ENCODE results near the gene LINGO4.

The LINGO4 gene

DNA sequence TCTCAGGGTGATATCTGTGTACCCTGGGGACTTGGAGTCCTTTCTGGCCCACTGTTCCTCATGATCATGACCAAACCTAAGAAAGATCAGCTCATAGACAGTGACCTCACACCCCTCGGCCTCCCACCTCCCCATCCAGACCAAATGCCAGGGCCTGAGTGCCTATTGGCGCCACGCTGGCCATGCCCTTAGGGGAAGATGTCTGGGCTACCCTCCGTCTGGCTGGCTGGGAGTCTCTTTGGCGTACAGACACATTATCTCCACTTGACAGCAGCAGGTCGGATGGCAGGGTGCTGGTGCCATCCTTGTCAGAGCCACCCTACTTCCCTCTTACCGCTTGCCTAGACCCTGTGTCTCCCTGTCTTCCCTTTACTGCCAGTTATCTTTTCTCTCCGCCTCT lies 18.0 kb upstream of the LINGO4 start:
- Histone ChIP-seq H3K36me3 (no peaks in the 10 kb centered on the region), H3K27me3 (peaks cover 0 to 23% of the 10 kb centered on the region in 2 donors), H3K4me3 (no peak overlapping the region), H3K4me1 (peaks cover 0 to 3% (median 0%) of the 10 kb centered on the region in 4 donors), H3K9me3 (no peaks in the 10 kb centered on the region), H3K27ac (no peak overlapping the region)
- no peak for DNase-seq
- TF ChIP-seq, protein P1, sequence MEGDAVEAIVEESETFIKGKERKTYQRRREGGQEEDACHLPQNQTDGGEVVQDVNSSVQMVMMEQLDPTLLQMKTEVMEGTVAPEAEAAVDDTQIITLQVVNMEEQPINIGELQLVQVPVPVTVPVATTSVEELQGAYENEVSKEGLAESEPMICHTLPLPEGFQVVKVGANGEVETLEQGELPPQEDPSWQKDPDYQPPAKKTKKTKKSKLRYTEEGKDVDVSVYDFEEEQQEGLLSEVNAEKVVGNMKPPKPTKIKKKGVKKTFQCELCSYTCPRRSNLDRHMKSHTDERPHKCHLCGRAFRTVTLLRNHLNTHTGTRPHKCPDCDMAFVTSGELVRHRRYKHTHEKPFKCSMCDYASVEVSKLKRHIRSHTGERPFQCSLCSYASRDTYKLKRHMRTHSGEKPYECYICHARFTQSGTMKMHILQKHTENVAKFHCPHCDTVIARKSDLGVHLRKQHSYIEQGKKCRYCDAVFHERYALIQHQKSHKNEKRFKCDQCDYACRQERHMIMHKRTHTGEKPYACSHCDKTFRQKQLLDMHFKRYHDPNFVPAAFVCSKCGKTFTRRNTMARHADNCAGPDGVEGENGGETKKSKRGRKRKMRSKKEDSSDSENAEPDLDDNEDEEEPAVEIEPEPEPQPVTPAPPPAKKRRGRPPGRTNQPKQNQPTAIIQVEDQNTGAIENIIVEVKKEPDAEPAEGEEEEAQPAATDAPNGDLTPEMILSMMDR (IDR thresholded peaks at IDR 0.05) = no peak
- intact Hi-C loops (cut with DNase I; ENCODE audit: low total_unique reads) = no loop called here

DNA sequence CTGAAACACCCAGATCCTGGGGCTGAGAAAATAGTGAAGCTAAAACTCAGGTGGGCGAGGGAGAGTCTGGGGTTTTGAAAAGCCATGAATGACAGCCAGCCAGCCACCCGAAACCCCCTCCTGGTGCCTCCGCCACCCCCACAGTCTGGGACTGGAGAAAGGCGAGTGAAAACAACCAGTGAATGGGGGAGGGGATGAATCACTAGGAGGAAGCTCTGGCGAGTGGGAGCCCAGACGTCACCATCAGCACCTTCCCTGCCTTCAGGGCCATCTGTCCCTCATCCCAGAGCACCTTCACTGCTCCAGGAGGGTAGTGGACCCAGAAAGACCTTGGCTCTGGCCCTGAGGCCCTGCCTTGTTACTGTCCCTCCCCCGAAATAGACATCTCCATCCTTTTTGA lies 17.2 kb upstream of the LINGO4 start:
- peaks cover 0 to 2% (median 0%) of the 10 kb centered on the region in 4 donors for H3K4me1 ChIP-seq
- no peak overlapping the region for H3K4me3 ChIP-seq
- TF ChIP-seq, protein P1 (IDR thresholded peaks at IDR 0.05) = no peak
- H3K9me3 ChIP-seq = no peaks in the 10 kb centered on the region
- H3K27ac ChIP-seq = no peak overlapping the region
- intact Hi-C loops (cut with DNase I; ENCODE audit: low total_unique reads) = no loop called here
- no peaks in the 10 kb centered on the region for H3K36me3 ChIP-seq
- peaks cover 0 to 19% of the 10 kb centered on the region in 2 donors for H3K27me3 ChIP-seq
- no peak for DNase-seq

GRCh38 chr1:151820940-151821339 lies 15.7 kb upstream of the LINGO4 start:
- no peak for DNase-seq
- no peaks in the 10 kb centered on the region for H3K36me3 ChIP-seq
- no peak overlapping the region for H3K4me3 ChIP-seq
- H3K27me3 ChIP-seq = peaks cover 0 to 12% of the 10 kb centered on the region in 2 donors
- no peaks in the 10 kb centered on the region for H3K9me3 ChIP-seq
- peaks cover 0 to 2% (median 0%) of the 10 kb centered on the region in 4 donors for H3K4me1 ChIP-seq
- no peak overlapping the region for H3K27ac ChIP-seq
- intact Hi-C loops (cut with DNase I; ENCODE audit: low total_unique reads) = no loop called here
- TF ChIP-seq, protein P1 (IDR thresholded peaks at IDR 0.05) = no peak

DNA sequence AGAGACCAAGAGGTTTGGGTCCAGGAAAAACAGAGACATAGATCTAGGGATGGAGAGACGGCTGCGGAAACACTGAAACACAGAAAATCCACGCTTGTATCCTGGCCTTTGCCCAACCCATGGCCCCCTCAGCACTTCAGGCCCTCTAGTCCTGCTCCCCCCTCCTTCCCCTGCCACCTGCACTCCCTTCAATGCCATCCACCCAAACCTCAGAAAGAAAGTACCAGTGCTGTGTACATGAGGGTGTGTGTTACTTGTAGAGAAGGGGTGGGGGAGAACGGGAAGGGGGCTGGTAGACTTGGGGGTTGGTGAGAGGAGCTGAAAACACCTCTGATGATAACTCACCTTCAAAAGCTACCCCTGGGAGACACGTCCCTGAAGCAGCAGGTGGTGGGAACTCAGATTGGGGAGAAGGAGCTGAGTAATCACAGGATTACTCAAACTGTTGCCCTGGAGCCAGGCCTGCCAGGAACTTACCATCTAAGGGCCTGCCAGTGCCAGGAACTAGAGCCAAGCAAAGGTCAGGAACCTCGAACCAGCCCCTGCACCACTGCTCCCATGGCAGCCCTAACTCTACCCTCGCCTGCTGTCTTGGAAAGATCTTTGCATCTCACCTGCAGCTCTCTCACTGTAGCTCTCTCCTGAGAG lies 14.9 kb upstream of the LINGO4 start:
- TF ChIP-seq, protein P1 (IDR thresholded peaks at IDR 0.05) = no peak
- H3K27me3 ChIP-seq = peaks cover 0 to 19% of the 10 kb centered on the region in 2 donors

GRCh38 chr1:151819227-151819835 lies 14.1 kb upstream of the LINGO4 start:
- no peak for DNase-seq
- Histone ChIP-seq H3K9me3 (no peaks in the 10 kb centered on the region), H3K36me3 (peaks cover 0 to 11% (median 0%) of the 10 kb centered on the region in 3 donors), H3K4me3 (no peak overlapping the region), H3K27ac (no peak overlapping the region), H3K27me3 (peaks cover 0 to 22% of the 10 kb centered on the region in 2 donors), H3K4me1 (peaks cover 0 to 2% (median 0%) of the 10 kb centered on the region in 4 donors)
- TF ChIP-seq, protein P1 (IDR thresholded peaks at IDR 0.05) = no peak
- intact Hi-C loops (cut with DNase I; ENCODE audit: low total_unique reads) = no loop called here

More for the DNA sequence above, 14.9 kb upstream of the LINGO4 start:
- peaks cover 0 to 3% (median 0%) of the 10 kb centered on the region in 3 donors for H3K36me3 ChIP-seq
- no peak for DNase-seq
- H3K4me3 ChIP-seq = no peak overlapping the region
- intact Hi-C loops (cut with DNase I; ENCODE audit: low total_unique reads) = no loop called here
- H3K27ac ChIP-seq = no peak overlapping the region
- H3K9me3 ChIP-seq = no peaks in the 10 kb centered on the region
- H3K4me1 ChIP-seq = peaks cover 0 to 2% (median 0%) of the 10 kb centered on the region in 4 donors

All from tibial artery (tissue), 4 donors.